Activated naive CD8-positive, alpha-beta T cell treated with anti-CD3 and anti-CD28 coated beads, Interleukin-2, amount 50 U/mL, for 16 hours (primary cell): ENCODE measurements around the gene TPRX1.
"Not testable (repeated sequence)": the region's sequence is repeated elsewhere in the genome, so short reads cannot be mapped to it uniquely, and the experiment has no call there.

Experiments
- DNase-seq: peaks from one replicate; pipeline ENCODE4 v3.0.0-alpha.2; 2020; ENCODE audit warnings: low read depth, low spot score

Gene TPRX1, protein sequence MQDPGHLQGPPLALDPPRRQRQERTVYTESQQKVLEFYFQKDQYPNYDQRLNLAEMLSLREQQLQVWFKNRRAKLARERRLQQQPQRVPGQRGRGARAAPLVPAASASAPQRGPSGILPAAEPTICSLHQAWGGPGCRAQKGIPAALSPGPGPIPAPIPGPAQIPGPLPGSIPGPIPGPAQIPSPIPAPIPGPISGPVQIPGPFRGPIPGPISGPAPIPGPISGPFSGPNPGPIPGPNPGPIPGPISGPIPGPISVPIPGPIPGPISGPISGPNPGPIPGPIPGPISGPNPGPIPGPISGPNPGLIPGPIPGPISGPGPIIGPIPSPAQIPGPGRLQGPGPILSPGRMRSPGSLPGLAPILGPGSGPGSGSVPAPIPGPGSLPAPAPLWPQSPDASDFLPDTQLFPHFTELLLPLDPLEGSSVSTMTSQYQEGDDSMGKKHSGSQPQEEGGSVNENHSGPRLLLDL

DNA sequence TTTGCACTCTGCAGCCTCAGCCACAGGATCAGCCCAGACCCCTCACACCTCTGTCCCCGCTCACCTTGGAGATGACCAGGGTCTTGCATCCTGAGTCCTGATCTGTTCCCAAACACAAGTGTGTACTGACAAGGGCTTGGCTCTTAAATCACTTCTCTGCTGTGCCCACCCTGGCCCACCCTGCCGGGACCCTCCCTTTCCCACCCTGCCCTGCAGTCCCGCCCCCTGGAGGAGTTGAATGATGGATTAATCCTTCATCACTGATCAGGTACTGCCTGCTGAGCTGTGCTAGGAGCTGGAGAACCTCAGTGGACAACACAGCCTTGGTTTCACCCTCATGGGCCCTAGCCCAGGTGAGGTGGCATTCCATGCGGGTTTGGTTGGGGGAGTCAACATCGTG lies at the start of gene TPRX1:
TSS of gene TPRX1 (minus strand) at position 101 of the 400 bp plus-strand sequence. CDS start at position 89, 12 bp downstream.
- DNase-seq, result not testable (repeated sequence)

DNA sequence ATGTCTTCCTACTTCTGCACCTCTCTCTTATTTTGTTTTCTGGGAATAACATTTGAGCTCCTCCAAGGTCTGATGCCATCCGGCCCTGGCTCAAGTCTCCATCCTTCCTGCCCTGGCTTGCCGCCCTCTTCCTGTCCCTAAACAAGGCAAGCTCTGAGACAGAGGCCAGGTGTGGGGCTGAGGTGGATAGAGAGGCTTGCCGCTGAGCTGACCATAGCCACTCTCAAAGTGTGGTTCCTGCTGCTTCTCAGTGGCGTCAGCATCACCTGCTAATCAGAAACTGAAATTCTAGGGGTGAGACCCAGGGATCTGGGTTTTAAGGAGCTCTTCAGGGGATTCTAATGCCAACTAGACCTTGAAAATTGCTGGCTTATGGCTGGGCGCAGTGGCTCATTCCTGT lies 48.7 kb upstream of the TPRX1 start:
- DNase-seq, result no peak

DNA sequence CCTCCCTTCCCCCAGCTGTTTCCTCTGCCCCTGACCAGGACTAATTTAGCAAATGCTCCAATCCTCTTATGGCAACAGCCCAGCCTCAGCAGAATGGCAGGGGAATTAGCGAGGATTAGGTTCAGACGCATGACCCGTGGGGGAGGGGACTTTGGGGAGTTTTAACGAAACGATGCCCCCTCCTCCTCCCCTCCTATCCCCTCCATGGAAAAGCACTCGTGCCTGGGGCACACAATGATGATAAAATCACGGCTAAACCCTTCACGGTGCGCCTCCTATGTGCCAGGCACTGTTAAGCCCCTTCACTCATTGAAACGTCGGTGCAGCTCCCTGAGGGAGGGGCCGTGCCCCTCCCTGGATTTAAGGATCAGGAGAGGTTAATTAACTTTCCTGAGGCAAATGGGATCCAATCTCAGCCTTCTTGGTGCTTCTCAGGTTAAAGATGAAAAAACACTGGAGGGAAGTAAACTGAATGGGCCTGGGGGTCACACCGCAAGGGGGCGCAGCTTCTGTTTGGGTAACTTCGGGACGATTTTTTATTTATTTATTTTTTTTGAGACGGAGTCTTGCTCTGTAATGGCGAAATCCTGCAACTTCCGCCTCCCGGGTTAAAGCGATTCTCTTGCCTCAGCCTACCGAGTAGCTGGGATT lies 44.6 kb upstream of the TPRX1 start:
- no peak for DNase-seq

DNA sequence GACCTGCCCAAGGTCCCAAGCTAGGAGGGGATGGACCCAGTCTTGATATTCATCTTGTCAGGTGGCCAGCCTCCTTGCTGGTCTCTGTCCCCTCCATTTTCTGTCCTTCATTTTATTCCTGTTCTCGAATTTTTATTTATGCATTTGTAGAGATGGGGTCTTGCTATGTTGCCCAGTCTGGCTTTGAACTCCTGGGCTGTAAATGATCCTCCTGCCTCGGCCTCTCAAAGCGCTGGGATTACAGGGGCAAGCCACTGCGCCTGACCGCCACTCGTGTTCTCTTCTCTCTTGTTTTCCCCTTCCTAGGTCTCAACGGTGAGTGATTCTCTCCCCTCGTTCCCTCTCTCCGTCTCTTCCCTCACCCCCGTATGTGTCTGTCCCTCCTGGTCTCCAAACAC lies 44.1 kb upstream of the TPRX1 start:
- DNase-seq, result no peak

DNA sequence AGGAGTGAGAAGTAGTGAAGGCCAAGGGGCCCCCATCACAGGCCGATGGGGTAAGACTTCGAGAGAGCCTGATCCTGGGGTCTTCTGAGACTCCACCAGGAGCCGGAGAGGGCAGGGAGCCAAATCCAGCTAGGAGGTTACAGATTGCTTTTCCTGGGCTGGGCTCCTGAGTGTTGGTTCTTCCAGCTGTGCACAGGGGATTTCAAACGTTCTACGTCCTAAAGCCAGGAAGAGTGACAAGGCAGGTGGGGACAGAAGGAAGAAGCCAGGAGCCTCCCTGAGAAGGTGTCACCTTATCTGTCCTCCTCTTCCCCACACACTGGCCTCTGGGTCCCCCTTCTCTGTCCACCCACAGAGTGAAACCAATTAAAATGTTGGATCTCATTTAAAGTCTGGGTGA lies 38.6 kb upstream of the TPRX1 start:
- no peak for DNase-seq

DNA sequence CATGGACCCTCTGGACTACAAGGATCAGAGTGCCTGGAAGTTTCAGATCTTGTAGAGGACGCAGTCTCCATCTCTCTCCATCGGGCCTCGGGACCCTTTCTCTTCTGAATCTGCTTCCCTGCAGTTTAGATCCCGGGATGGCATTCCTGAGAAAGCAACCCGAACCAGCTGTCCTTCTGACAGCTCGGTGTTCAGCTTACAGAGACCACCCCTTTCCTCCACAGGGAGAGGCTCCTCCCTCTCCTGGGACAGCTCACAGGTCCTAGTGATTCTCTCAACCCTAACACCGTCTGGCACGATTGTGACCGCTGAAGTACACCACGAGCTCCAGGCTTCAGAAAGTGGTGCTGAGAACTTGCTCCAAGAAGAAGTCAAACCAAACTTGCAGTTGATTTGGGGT lies 35.6 kb upstream of the TPRX1 start:
- no peak for DNase-seq

DNA sequence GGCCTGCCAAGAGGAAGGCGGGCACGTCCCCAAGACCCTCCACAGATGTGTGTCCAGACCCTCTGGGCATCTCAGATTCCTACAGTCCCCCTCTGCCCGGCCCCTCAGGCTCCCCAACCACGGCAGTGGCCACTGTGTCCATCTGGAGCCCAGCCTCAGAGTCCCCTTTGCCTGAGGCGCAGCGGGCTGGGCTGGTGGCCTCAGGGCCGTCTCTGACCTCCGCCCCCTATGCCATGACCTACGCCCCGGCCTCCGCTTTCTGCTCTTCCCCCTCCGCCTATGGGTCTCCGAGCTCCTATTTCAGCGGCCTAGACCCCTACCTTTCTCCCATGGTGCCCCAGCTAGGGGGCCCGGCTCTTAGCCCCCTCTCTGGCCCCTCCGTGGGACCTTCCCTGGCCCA lies 35.1 kb upstream of the TPRX1 start:
- no peak for DNase-seq

DNA sequence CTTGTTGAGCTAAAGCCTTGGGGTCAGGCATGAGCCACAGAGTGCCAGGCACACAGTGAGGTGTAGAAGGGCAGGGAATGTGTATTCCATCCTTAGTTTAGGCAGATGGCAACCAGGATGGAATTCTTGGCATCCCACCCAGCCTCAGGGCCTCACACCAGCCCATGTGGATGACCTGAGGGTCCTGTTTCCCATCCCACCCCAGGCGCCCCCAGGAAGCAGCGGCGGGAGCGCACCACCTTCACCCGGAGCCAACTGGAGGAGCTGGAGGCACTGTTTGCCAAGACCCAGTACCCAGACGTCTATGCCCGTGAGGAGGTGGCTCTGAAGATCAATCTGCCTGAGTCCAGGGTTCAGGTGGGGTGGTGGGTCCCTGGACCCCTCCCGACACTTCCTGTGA lies 31.7 kb upstream of the TPRX1 start:
- no peak for DNase-seq

DNA sequence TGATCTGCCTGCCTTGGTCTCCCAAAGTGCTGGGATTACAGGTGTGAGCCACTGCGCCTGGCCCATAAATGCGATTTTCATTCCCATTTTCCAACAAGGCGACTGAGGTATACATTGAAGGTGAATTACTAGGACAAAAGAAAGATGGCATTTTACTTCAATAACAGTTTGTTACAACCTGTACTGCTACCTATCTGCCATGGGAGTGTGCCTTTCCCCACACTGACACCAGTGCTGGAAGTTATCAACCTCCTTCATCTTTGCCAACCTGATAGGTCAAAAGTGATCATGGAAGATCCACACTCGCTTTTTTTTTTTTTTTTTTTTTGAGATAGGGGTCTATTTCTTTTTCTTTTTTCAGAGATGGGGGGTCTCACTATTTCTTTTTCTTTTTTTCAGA lies 28.4 kb upstream of the TPRX1 start:
- DNase-seq, result no peak

DNA sequence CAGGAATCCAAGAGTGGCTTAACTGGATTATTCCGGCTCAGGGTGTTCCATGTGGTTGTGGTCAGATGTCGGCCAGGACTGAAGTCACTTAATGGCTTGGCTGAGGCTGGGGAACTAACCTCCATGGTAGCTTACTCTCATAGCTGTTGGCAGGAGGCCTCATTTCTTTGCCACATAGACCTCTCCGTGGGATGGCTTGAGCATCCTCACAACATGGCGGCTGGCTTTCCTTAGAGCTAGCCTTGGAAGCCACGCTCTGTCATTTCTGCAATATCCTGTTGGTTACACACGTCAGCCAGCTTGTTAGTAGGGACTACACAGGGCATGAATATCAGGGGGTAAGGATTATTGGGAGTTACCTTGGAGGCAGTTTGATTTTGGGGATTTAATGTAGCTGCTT lies 22.4 kb upstream of the TPRX1 start:
- DNase-seq, result no peak

DNA sequence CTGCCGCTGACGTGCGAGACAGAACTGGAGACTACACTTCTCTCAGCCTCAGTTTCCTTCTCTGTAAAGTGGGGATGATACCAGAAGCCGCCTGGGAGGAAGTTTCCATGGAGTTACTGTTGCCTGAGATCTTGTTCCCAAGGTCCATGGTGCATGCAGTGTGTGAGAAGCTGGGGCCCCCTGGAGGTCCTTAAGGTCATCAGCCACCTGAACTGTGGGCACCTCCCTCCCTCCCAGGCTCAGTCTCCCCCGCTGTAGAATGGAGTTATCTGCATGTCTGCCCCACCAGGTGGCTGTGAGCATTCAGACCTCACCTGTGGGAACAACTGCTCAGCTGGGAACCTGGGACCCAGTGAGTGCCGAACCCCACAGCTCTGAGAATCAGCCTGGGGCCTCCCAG lies 20.0 kb upstream of the TPRX1 start:
- DNase-seq, result no peak

DNA sequence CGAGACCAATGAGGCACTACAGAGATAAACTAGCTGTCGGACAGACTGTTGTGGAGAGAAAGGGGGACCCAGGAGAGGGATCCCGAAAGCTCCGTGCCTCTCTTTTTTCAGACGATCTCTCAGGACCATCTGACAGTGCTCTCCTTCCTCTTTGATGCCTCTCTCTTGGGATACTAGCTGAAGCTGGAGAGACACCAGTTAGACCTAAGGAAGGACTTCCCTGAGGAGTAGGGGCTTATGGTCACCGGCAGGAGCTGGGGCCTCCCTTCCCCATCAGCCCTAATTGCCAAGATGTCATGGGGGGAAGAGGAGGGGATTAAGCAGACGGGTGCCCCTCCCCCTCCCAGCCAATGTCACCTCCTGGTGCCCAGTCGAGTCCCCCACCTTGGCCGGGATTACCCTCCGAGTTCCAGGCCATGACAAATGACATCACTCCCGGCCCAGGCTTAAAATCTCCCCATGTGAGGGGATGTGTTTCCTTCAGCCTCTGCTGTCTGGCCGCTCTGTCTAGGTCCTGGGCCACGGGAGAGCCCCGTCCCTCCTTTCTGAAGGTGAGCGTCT lies 17.2 kb upstream of the TPRX1 start, which contains the start of gene CRX:
TSS of gene CRX (plus strand) at position 478 of the 561 bp plus-strand sequence. CDS start 12,507 bp downstream, outside the sequence.
- no peak for DNase-seq

DNA sequence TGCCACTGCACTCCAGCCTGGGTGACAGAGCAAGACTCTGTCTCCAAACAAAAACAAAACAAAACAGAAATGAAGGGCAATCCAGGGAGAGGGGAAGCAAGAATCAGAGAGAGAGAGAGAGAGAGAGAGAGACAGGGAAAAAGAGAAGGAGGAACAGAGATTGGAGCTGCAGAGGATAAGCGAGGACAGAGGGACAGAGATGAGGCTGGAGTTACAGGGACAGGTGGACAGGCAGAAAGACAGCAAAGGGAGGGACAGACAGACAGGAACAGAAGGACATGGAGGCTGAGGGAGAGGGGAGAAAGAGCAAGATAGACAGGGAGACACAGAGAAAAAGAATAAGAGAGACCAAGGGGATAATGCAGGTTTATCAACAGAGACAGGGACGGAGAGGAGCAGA lies 16.1 kb upstream of the TPRX1 start:
- no peak for DNase-seq

DNA sequence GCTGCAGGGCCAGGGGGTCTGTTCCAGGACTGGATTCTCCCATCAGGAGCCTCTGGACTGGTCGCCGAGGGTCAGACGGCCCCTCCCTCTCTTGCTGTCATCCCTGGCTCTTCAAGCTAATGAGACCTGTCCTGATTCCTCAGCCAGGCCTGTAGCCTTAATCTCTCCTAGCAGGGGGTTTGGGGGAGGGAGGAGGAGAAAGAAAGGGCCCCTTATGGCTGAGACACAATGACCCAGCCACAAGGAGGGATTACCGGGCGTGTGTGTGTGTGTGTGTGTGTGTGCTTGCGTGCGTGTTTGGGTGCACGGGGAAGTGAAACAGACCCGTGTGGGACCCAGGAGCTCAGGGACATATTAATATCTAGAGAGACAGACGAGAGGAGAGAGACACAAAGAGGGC lies 15.5 kb upstream of the TPRX1 start:
- DNase-seq, result no peak

DNA sequence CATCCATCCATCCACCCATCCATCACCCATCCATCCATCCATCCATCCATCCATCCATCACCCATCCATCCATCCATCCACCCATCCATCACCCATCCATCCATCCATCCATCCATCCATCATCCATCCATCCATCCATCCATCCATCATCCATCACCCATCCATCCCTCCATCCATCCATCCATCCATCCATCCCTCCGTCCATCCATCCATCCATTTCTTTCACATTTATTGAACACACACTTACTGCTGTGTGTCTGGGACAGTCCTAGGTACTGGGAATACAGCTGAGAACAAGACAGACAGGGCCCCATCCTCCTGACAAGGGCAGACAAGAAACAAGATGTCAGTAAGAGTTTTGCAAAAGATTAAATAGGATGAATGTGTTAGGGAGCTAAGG lies 13.9 kb upstream of the TPRX1 start:
- DNase-seq, result not testable (repeated sequence)

DNA sequence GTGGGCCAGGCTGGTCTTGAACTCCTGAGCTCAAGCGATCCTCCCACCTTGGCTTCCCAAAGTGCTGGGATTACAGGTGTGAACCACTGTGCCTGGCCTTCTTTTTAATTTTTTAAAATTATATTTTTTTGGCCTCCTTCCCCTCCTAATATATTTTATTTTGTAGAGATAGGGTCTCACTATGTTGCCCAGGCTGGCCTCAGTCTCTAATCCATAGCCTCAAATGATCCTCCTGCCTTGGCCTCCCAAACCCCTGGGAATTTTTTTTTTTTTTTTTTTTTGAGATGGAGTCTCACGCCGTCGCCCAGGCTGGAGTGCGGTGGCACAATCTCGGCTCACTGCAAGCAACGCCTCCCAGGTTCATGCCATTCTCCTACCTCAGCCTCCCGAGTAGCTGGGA lies 11.9 kb upstream of the TPRX1 start:
- not testable (repeated sequence) for DNase-seq

DNA sequence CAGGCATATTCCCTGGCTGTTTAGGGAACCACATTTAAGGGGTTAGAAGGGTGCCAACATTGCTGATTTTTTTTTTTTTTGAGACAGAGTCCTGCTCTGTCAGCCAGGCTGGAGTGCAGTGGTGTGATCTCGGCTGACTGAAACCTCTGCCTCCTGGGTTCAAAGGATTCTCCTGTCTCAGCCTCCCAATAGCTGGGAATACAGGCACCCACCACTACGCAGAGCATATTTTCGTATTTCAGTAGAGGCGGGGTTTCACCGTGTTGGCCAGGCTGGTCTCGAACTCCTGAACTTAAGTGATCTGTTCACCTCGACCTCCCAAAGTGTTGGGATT lies 9.6 kb upstream of the TPRX1 start:
- no peak for DNase-seq

DNA sequence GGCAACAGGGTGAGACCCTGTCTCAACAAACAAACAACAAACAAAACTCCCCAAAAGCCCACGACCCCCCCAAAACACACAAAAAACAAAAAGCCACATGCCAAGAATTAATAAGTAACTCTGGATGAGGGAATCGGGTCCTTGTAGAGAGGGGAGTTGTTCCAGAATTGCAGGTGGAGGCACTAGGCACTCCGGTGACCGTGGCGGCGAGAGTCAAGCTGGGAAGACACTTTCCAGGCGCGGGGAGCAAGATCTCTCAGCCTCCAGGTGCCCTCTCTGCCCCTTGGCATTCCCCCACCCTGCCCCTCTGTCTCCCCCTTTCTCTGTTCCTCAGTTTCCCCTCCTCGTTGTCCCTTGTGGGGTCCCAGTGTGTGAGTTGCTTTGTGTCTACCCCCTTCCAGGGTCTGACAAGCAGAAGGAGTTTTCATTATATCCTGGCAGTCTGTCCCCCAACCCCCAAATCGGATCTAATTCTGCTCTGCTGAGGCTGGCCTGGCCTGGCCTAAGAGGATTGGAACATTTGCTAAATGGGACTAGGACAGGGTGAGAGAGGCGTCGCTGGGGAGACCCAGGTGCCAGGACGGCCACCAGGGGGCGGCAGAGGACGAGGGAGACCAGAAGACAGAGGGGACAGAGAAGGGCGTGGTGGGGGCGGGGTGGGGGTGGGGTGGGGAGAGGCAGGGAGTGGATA lies 9.1 kb upstream of the TPRX1 start:
- DNase-seq, result peak; percentile 61

DNA sequence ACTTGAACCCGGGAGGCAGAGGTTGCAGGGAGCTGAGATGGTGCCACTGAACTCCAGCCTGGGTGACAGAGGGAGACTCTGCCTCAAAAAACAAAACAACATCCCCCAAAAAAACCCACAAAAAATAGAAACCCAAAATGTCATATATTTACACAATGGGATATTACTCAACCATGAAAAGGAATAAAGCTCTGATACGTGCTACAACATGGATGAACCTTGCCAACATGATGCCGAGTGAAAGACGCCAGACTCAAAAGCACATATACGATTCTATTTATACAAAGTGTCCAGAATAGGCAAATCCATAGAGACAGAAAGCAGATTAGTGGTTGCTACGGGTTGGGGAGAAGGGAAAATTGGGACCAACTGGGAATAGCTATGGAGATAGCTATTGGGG lies 2.1 kb upstream of the TPRX1 start:
- DNase-seq, result no peak

DNA sequence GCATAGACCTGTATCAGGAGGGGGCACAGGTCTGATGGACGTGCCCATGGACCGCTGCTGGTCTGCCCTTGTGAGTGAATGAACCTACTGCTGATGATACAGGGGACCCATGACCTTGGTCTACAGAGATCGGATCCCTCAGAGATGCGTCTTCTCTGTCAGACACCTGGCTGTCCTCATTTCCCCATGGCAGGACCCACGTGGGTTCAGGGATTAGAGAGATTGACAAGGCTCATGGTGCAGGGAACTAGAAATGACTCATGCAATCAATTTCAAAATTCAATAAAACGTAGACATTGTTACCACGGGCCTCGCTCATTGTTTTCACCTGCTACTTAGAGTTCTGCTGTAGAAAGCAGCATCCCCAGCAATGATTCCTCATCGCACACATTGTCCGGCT lies 962 bp upstream of the TPRX1 start:
- DNase-seq, result no peak

DNA sequence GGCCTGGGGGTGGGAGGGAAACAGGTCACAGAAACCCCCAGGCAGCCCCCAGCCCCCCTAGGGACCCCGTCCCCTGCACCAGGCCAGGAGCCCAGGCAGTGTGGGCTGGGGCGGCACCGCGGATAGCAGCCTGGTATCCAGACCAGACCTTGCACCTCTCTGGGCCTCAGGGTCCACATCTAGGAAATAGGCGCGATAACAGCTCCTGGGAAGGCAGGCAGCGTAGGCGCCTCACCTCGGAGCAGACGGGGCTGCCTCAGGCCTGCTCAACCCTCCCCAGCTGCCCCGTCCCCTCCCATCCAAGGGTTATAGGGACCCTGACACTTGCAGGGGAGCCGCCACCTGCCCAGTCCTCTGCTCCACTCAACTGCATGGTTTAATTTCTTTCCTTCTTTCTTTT lies 680 bp downstream of the TPRX1 start:
- DNase-seq, result not testable (repeated sequence)

DNA sequence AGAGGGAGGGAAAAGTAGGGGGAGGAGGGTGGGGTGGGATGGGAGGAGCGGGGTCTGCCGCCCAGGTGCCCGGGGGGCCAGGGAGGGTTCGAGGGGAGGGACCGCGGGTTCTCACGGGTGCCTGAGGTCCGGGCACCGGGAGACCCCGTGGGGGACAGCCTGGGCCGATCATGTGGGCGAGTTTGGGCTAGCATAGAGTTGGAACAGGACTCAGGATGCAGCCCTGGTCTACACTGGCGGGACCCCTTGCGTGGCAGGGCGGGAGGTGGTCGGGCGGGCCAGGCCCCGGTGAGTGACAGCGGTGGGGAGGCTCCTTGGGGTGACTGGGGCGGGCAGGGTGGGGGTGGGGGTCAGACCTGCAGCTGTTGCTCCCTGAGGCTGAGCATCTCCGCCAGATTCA lies 1.2 kb downstream of the TPRX1 start:
- DNase-seq, result not testable (repeated sequence)
